BJ (cell line): Measurements from ENCODE around the gene TFDP2. TPM values are rescaled to one million over a fixed set of nuclear protein-coding genes. Genes with fewer than 3 reads are reported as not detected.
A peak's percentile ranks its signal among the peaks of the same experiment; 100 is the strongest.

ENCODE experiments used
- CTCF ChIA-PET: fragments of 350-600 bp; formaldehyde crosslinking; extraction: SDS; loops from one replicate; lab custom pipeline; 2021; ENCODE audit warnings: antibody characterized with exemption, inconsistent platforms; lab: Yijun Ruan, JAX
- POLR2A ChIA-PET: fragments of 300-600 bp; sonication (Branson Sonifier 250); formaldehyde crosslinking; extraction: SDS; loops from one replicate; lab custom pipeline; 2021; ENCODE audit warnings: antibody characterized with exemption; lab: Charles Lee
- DNase-seq: peaks from one replicate; pipeline ENCODE4 v3.0.0-alpha.2; 2011; ENCODE audit warnings: low read depth
- H3K27me3 ChIP-seq: 2 replicates; pipeline ENCODE4 v1.6.0; 2011; ENCODE audit warnings: low read length; ENCODE audit not compliant: control insufficient read depth, insufficient read depth
- H3K36me3 ChIP-seq: 2 replicates; pipeline ENCODE4 v1.5.1; 2011; ENCODE audit warnings: low read length; ENCODE audit not compliant: control insufficient read depth, insufficient read depth
- H3K4me3 ChIP-seq: 2 replicates; pipeline ENCODE4 v1.5.1; 2011; ENCODE audit warnings: low read depth, mild to moderate bottlenecking, control low read depth, low read length
- polyA minus RNA-seq: library from RNA; depleted of rRNA, polyadenylated mRNA; stranded (reverse); fragments of >200 nt; gene quantifications from 2 replicates; pipeline ENCODE4 v1.2.3, GENCODE V29; 2011; rRNA and poly(A)+ RNA removed
- polyA plus RNA-seq: library from polyadenylated mRNA; depleted of rRNA; stranded (reverse); fragments of >200 nt; gene quantifications from 2 replicates; pipeline ENCODE4 v1.2.3, GENCODE V29; 2011; rRNA removed
- TF ChIP-seq, protein P1 (sequence below): IDR thresholded peaks from 2 replicates; pipeline ENCODE4 v1.5.1; 2011; ENCODE audit warnings: low read depth, mild to moderate bottlenecking, control low read depth, inconsistent platforms, low read length, moderate library complexity; ENCODE audit not compliant: insufficient read depth

The TFDP2 gene, protein sequence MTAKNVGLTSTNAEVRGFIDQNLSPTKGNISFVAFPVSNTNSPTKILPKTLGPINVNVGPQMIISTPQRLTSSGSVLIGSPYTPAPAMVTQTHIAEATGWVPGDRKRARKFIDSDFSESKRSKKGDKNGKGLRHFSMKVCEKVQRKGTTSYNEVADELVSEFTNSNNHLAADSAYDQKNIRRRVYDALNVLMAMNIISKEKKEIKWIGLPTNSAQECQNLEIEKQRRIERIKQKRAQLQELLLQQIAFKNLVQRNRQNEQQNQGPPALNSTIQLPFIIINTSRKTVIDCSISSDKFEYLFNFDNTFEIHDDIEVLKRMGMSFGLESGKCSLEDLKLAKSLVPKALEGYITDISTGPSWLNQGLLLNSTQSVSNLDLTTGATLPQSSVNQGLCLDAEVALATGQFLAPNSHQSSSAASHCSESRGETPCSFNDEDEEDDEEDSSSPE
- 10.9 and 21.1 TPM in 2 replicates for polyA plus RNA-seq
- 13.3 and 15.6 TPM in 2 replicates for polyA minus RNA-seq

DNA sequence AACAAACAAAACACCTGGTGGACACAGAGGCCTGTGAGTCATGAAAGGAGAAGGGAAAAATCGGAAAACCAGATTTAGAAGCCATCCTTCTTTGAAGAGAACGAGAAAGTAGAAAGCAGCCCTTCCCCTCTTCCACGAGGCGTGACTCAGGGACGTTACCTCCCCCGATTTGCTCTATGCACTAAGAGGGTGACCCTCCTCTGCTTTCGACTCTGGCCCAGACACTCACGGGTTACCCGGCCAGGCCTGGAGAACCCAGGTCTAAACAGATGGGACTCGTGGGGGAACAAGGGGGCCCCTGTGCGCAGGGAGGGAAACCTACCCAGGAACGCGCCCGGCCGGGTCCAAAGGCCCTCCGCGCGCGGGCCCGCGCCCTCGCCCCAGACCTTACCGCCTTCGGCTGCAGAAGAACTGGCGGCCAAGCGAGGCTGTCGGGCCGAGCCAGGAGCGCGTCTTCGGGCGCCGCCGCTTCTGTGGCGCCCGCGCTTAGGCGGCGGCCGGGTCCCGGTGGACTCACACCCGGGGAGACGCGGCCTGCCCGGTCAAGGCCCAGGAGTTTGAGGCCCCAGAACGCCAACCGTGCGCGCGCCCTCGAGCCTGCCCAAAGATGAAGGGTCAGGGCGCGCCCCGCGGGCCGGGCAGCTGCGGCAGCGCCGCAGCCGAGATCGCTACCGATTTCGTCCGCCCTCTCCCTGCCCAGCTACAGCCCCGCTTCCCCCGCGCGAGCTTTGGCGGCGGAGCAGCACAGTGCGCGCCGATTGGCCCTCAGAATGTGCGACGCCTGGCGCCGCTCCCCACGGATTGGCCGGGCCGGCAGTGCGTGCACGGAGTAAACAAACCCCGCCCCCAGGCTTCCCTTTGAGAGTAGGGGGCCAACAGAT is at the start of gene TFDP2:
TSS of gene TFDP2 (minus strand) at position 753 of the 881 bp plus-strand sequence. CDS start 47,795 bp downstream, outside the sequence.
- CTCF ChIA-PET, result interaction anchor here (0.5 to 2.3 kb wide), 5 partner anchors 32 to 208 kb away, joined by 3 to 7 read pairs (median 3); no protein-coding TSS in a partner anchor

DNA sequence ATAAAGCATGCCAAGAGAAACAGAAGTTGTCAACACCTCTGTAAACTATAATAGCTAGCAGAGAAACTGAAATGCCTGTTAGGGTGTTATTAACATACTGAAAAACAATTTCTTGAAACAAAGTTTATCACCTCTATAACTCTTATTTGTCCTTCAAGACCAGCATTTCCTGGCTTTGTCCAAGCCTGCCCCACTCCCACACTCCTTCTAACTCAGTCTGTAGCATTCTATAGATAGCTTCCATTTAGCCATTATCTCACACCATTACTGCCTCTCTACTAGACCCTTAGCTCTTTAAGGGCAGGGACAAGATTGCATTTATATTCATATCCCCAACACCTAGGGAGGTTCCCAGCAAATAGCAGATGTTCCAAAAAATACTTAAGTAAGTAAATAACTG is 39.5 kb upstream of the TFDP2 start:
- CTCF ChIA-PET, result interaction anchor here (0.6 to 1.7 kb wide), 3 partner anchors 9 to 606 kb away, joined by 3 to 5 read pairs (median 4); no protein-coding TSS in a partner anchor
- no peak for DNase-seq
- Histone ChIP-seq H3K36me3 (0 out of 2 replicates have a peak, but pooled peaks cover 2% of the 10 kb centered on the region), H3K27me3 (no peaks in the 10 kb centered on the region), H3K4me3 (no peak overlapping the region)
- POLR2A ChIA-PET, result no interaction called here
- TF ChIP-seq, protein P1, sequence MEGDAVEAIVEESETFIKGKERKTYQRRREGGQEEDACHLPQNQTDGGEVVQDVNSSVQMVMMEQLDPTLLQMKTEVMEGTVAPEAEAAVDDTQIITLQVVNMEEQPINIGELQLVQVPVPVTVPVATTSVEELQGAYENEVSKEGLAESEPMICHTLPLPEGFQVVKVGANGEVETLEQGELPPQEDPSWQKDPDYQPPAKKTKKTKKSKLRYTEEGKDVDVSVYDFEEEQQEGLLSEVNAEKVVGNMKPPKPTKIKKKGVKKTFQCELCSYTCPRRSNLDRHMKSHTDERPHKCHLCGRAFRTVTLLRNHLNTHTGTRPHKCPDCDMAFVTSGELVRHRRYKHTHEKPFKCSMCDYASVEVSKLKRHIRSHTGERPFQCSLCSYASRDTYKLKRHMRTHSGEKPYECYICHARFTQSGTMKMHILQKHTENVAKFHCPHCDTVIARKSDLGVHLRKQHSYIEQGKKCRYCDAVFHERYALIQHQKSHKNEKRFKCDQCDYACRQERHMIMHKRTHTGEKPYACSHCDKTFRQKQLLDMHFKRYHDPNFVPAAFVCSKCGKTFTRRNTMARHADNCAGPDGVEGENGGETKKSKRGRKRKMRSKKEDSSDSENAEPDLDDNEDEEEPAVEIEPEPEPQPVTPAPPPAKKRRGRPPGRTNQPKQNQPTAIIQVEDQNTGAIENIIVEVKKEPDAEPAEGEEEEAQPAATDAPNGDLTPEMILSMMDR, result no peak

More for the DNA sequence above, at the start of gene TFDP2:
- Histone ChIP-seq H3K27me3 (no peaks in the 10 kb centered on the region), H3K36me3 (no peaks in the 10 kb centered on the region), H3K4me3 (peak within 1 kb of the TSS; percentile 71)
- POLR2A ChIA-PET, result no interaction called here
- TF ChIP-seq, protein P1, result no peak
- DNase-seq, result peak; percentile 30

DNA sequence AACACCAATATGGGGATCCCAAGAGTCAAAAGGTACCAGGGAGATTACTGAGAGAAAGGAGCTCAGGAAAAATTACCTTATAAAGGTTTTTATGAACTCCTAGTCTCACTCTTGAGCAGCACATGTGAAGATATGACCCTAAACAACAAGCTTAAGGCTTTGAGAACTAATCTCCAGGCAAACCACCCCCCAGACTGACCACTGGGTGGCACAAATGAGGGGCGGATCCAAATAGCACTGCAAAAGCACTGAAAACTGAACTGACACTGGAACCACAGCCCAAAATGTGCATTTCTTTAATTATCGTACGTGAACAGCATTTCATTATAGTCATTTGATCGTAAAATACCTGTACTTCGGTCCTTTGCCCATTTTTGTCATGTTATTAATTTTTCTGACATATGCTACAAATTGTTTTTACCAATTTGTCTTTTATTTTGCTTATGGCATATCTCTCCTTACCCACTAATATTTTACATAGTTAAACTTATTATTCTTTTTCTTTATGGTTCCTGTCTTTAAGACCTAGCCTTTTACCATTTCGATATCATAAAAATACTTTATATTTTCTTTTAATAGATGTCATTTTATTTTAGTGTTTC is 31.5 kb upstream of the TFDP2 start:
- no peak for DNase-seq
- TF ChIP-seq, protein P1, result peak; percentile 76
- Histone ChIP-seq H3K4me3 (no peak overlapping the region), H3K27me3 (no peaks in the 10 kb centered on the region), H3K36me3 (0 out of 2 replicates have a peak, but pooled peaks cover 2% of the 10 kb centered on the region)
- CTCF ChIA-PET, result interaction anchor here (1.0 to 4.7 kb wide), 14 partner anchors 8 to 118 kb away, joined by 3 to 28 read pairs (median 4); partner anchors contain the start of gene TFDP2
- POLR2A ChIA-PET, result no interaction called here

DNA sequence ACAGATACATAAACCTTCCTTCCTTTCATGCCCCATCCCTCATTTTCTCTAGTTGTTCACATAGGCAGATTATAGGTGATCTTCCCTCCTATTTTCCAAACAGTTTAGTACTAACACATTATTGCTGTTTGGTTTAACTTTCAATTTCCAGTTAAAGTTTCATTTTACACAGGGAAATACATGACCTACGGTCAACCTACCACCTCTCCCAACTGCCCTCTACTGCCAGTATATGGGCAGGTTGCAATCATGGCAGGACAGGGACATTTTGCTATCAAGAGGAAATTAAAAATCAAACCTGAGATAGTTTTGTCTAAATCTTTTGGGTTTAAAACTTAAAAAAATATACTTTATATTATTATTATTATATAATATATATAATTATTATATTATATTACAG is 26.1 kb upstream of the TFDP2 start:
- ChIA-PET CTCF (no interaction called here), POLR2A (no interaction called here)
- TF ChIP-seq, protein P1, result no peak
- peaks cover 4% of the 10 kb centered on the region for H3K36me3 ChIP-seq
- no peaks in the 10 kb centered on the region for H3K27me3 ChIP-seq
- DNase-seq, result no peak
- H3K4me3 ChIP-seq, result no peak overlapping the region
